Skeletal muscle tissue (tissue), 4 donors: ENCODE data around the gene NACA2. TPM values are rescaled to one million over a fixed set of nuclear protein-coding genes. Genes with fewer than 3 reads are reported as not detected.

Experiments
- H3K27ac ChIP-seq: one replicate; pipeline ENCODE4 v1.7.0; 2013; ENCODE audit warnings: mild to moderate bottlenecking, low read depth, low read length, inconsistent platforms
- H3K27me3 ChIP-seq, 3 donors: one replicate each; pipeline ENCODE4 v1.7.0; 2013; ENCODE audit warnings: low read length in 3 of 3; ENCODE audit not compliant: control insufficient read depth in 3 of 3, insufficient read depth in 3 of 3
- H3K36me3 ChIP-seq, 3 donors: one replicate each; pipeline ENCODE4 v1.7.0; 2013; ENCODE audit warnings: low read length in 3 of 3; ENCODE audit not compliant: control insufficient read depth in 3 of 3, insufficient read depth in 3 of 3
- H3K4me1 ChIP-seq, 3 donors: one replicate each; pipeline ENCODE4 v1.7.0; 2013; ENCODE audit warnings: low read length in 3 of 3, mild to moderate bottlenecking in 3 of 3; ENCODE audit not compliant: control insufficient read depth in 3 of 3, insufficient read depth in 3 of 3
- H3K4me3 ChIP-seq, 3 donors: one replicate each; pipeline ENCODE4 v1.7.0; 2013; ENCODE audit warnings: low read length in 3 of 3
- H3K9ac ChIP-seq, 3 donors: one replicate each; pipeline ENCODE4 v1.7.0; 2013; ENCODE audit warnings: low read length in 3 of 3, mild to moderate bottlenecking in 3 of 3, moderate library complexity in 2 of 3, low read depth in 1 of 3
- H3K9me3 ChIP-seq, 3 donors: one replicate each; pipeline ENCODE4 v1.7.0; 2013; ENCODE audit warnings: low read length in 3 of 3; ENCODE audit not compliant: control insufficient read depth in 3 of 3
- total RNA-seq: library from RNA; depleted of rRNA; stranded (reverse); fragments of >200 nt; gene quantifications from one replicate; pipeline ENCODE4 v1.2.3, GENCODE V29; 2014
- donor health status: Osteomylitis.

The NACA2 gene
- total RNA-seq, 1 donor from 2014 or later, result not detected

DNA sequence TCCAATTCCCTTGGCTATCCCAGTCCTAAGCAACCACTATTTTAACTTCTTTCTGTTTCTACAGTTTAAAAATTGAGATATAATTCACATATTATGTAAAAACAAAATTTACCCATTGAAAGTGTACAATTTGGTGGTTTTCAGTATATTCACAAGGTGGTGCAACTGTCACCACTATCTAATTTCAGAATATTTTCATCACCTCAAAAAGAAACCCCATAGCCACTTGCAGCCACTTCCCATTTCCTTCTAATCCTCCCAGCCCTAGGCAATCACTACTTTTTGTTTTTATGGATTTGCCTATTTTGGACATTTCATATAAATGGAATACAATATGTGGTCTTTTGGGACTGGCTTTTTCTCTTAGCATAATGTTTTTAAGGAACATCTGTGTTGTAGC is 36.1 kb upstream of the NACA2 start:
- Histone ChIP-seq H3K4me1 (no peaks in the 10 kb centered on the region), H3K4me3 (no peak overlapping the region), H3K27ac (no peak overlapping the region), H3K9ac (no peak overlapping the region), H3K36me3 (no peaks in the 10 kb centered on the region), H3K27me3 (no peaks in the 10 kb centered on the region), H3K9me3 (no peaks in the 10 kb centered on the region)

DNA sequence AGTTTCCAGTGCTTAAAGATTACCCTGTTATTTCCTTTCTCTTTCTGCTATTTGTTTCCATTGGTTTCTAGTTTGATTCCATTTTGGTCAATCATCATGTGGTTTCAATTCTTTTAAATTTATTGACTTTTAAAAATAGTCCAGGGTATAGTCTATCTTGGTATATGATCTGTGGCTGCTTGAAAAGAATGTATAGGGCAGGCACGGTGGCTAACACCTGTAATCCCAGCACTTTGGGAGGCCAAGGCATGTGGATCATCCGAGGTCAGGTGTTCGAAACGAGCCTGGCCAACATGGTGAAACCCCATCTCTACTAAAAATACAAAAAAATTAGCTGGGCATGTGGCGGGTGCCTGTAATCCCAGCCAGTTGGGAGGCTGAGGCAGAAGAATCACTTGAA is 34.5 kb upstream of the NACA2 start:
- Histone ChIP-seq H3K9ac (no peak overlapping the region), H3K4me1 (no peaks in the 10 kb centered on the region), H3K9me3 (no peaks in the 10 kb centered on the region), H3K27me3 (no peaks in the 10 kb centered on the region), H3K4me3 (no peak overlapping the region), H3K27ac (no peak overlapping the region), H3K36me3 (no peaks in the 10 kb centered on the region)

DNA sequence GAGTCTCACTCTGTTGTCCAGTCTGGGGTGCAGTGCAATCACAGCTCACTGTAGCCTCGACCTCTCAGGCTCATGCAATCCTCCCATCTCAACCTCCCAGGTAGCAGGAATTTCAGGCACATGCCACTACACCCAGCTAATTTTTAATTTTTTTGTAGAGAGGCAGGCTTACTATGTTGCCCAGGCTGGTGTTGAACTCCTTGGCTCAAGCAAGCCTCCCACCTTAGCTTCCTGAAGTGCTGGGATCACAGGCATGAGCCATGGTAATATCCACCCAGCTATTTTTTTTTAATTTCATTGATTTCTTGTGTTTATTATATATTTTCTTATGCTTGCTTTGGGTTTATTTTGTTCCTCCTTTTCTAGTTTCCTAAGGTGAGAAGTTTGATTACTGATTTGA is 33.9 kb upstream of the NACA2 start:
- H3K36me3 ChIP-seq, result no peaks in the 10 kb centered on the region
- H3K9ac ChIP-seq, result no peak overlapping the region
- H3K4me3 ChIP-seq, result no peak overlapping the region
- no peaks in the 10 kb centered on the region for H3K4me1 ChIP-seq
- H3K27me3 ChIP-seq, result no peaks in the 10 kb centered on the region
- no peak overlapping the region for H3K27ac ChIP-seq
- no peaks in the 10 kb centered on the region for H3K9me3 ChIP-seq

DNA sequence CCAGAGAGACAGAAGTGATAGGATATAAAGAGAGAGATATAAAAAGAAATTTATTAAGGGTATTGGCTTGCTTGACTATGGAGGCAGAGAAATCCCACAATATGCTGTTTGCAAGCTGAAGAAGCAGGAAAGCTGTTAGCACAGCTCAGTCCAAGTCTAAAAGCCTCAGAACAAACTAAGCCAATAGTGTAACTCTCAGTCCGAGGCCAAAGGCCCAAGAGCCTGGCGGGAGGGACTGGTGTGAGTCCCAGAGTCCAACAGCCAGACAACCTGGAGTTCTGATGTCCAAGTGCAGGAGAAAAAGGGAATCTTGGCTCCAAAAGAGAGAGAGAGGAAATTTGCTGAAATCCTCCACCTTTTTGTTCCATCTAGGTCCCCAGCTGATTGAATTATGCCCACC is 30.3 kb upstream of the NACA2 start:
- Histone ChIP-seq H3K9ac (no peak overlapping the region), H3K27ac (no peak overlapping the region), H3K4me3 (no peak overlapping the region), H3K4me1 (no peaks in the 10 kb centered on the region), H3K9me3 (no peaks in the 10 kb centered on the region), H3K27me3 (no peaks in the 10 kb centered on the region), H3K36me3 (no peaks in the 10 kb centered on the region)

DNA sequence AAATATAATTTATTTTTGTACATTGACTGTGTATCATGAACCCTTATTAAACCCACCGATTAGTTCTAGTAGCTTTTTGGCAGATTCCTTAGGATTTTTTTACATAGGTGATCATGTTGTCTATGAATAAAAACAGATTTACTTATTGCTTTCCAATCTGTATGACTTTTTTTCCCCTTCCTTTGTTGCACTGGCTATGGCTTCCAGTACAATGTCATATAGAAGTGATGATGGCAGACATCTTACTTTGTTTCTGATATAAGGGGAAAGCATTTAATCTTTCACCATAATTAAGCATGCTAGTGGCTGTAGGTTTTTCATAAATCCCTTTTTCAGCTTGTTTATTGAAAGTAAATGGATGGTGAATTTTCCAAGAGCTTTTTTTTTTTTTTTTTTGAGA is 28.9 kb upstream of the NACA2 start:
- H3K4me3 ChIP-seq, result no peak overlapping the region
- no peaks in the 10 kb centered on the region for H3K36me3 ChIP-seq
- no peaks in the 10 kb centered on the region for H3K4me1 ChIP-seq
- no peaks in the 10 kb centered on the region for H3K27me3 ChIP-seq
- H3K9ac ChIP-seq, result no peak overlapping the region
- H3K27ac ChIP-seq, result no peak overlapping the region
- no peaks in the 10 kb centered on the region for H3K9me3 ChIP-seq

DNA sequence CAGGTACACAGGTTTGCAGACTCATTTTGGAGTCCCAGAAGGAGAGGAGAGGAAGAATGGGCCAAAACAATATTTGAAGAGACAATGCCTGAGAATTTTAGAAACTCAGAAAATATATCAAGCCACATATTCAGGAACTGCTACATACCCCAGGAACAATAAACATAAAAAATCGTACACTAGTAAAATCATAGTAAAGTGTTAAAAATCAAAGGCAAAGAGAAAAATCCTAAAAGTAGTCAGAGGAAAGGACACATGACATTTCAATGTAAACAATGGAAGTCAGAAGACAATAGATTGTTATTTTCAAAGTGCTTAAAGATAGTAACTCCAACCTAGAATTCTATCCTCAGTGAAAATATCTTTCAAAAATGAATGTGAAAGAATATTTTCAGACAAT is 28.5 kb upstream of the NACA2 start:
- Histone ChIP-seq H3K9ac (no peak overlapping the region), H3K9me3 (no peaks in the 10 kb centered on the region), H3K4me3 (no peak overlapping the region), H3K27me3 (no peaks in the 10 kb centered on the region), H3K4me1 (no peaks in the 10 kb centered on the region), H3K27ac (no peak overlapping the region), H3K36me3 (no peaks in the 10 kb centered on the region)

DNA sequence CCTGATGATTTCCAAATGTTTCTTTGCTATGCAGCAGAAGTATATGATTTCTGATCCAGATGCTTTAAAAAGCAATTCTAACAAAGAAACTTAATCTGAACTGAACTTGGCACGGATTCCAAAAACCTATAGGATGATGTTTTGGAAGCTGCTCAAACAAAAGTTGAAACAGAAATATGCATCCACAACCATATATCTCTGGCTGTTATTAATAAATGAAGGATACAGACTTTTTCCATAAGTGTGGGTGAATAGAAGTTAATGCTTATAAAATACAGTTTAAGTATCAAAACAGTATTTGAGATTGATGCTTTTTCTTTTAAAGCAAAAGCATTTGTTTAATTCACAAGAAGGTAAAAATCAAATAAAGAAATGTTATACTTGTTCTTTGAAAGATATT is 27.9 kb upstream of the NACA2 start:
- H3K9ac ChIP-seq, result no peak overlapping the region

DNA sequence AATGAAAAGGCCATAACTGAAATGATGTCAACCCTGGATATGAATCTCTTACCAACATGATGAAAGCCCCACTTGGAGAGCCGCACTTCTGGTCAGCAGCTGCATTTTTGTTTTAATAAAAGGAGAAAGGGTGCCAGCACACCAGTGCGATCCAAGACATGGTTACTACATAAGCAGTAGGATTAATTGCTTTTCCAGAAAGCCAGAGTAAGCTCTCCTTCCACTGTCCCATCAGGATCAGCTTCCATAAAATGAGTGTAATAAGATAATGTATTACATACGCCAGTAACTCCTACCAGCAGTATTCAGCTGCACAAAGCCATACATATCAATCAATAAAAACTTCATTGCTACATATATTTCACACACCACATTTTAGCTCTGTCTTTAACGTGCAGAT is 26.3 kb upstream of the NACA2 start:
- H3K27ac ChIP-seq, result no peak overlapping the region
- no peak overlapping the region for H3K9ac ChIP-seq

More for the DNA sequence above, 27.9 kb upstream of the NACA2 start:
- no peaks in the 10 kb centered on the region for H3K27me3 ChIP-seq
- no peaks in the 10 kb centered on the region for H3K36me3 ChIP-seq
- no peak overlapping the region for H3K4me3 ChIP-seq
- H3K4me1 ChIP-seq, result no peaks in the 10 kb centered on the region
- H3K9me3 ChIP-seq, result no peaks in the 10 kb centered on the region
- no peak overlapping the region for H3K27ac ChIP-seq

DNA sequence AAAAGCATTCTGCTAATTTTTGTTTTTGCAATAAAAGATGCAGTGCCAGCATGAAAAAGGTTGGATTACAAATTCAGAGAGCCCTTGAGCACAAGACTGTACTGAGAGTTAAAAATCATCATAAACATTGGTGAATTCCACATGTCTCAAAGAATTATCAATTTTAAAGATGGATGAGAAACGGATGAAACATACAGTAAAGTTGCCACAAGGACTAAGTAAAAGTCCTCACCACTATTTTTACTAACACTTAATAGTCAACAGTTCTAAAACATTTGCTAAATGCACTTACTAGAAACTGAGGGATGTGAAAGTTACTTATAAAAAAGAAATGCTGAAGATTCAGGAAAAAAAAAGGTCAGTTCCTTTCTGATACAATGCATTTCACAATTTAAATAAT is 25.8 kb upstream of the NACA2 start:
- no peak overlapping the region for H3K4me3 ChIP-seq
- no peak overlapping the region for H3K9ac ChIP-seq
- no peaks in the 10 kb centered on the region for H3K27me3 ChIP-seq
- H3K27ac ChIP-seq, result no peak overlapping the region
- no peaks in the 10 kb centered on the region for H3K4me1 ChIP-seq
- H3K36me3 ChIP-seq, result no peaks in the 10 kb centered on the region
- H3K9me3 ChIP-seq, result no peaks in the 10 kb centered on the region

More for the DNA sequence above, 26.3 kb upstream of the NACA2 start:
- H3K27me3 ChIP-seq, result no peaks in the 10 kb centered on the region
- no peaks in the 10 kb centered on the region for H3K9me3 ChIP-seq
- no peak overlapping the region for H3K4me3 ChIP-seq
- no peaks in the 10 kb centered on the region for H3K4me1 ChIP-seq
- no peaks in the 10 kb centered on the region for H3K36me3 ChIP-seq

DNA sequence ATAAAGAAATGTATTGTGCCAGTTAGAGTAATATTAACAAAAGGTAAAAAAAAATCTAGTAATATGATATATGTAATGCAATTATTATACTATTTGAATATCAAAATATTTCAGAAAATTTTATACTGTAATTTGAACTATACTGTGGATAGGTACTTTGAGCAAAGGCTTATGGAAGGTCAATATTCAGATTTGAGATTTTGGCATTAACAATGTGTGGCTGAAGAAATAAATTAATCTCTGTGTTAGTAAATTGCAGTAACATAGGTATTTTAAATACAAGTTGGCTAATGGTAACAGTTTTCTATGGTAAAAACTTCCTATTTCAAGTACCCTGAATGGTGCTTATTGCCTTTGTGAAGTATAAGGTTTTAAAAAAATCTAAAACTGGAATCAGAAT is 23.2 kb upstream of the NACA2 start:
- Histone ChIP-seq H3K4me1 (no peaks in the 10 kb centered on the region), H3K4me3 (no peak overlapping the region), H3K27ac (no peak overlapping the region), H3K9ac (no peak overlapping the region), H3K36me3 (no peaks in the 10 kb centered on the region), H3K27me3 (no peaks in the 10 kb centered on the region), H3K9me3 (no peaks in the 10 kb centered on the region)

DNA sequence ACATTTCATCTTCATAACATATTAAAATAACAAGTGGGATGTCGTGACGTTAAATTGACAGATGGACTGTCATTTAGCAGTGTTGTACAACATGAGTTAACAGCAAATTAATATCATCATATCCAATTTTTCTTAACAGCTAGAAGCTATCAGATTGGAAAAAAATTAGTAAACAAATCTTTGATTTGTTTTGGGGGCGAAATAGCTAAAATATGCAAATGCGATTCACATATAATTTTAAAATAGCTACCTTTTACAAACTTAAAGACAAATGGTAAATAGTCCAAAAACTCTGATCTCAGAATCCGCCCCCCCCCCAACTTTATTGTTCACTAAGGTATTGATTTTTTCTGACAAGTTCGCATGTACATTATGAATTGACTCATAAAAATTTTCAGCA is 20.3 kb upstream of the NACA2 start:
- H3K9me3 ChIP-seq, result no peaks in the 10 kb centered on the region
- H3K27ac ChIP-seq, result no peak overlapping the region
- H3K27me3 ChIP-seq, result no peaks in the 10 kb centered on the region
- no peak overlapping the region for H3K9ac ChIP-seq
- no peaks in the 10 kb centered on the region for H3K4me1 ChIP-seq
- no peak overlapping the region for H3K4me3 ChIP-seq
- no peaks in the 10 kb centered on the region for H3K36me3 ChIP-seq
